HG03575 (cell line): ENCODE measurements around the gene C2CD4B.

Source experiments
- ATAC-seq: cut with Tn5 transposase; IDR thresholded peaks from one replicate; pipeline ENCODE4 v1.9.1; 2021; ENCODE audit not compliant: unreplicated experiment, insufficient number of reproducible peaks, low FRiP score; ENCODE audit errors: extremely low read depth

C2CD4B gene

GRCh38 chr15:62163397-62164013 lies 1.6 kb downstream of the C2CD4B start:
- no peak for ATAC-seq

- ATAC-seq = no peak
These were observed 11.9 kb downstream of the C2CD4B start for GRCh38 chr15:62153228-62153627.

- no peak for ATAC-seq
These were observed 14.6 kb downstream of the C2CD4B start for GRCh38 chr15:62150445-62150844.

GRCh38 chr15:62149729-62150128 lies 15.4 kb downstream of the C2CD4B start:
- no peak for ATAC-seq

- ATAC-seq = no peak
These were observed 17.5 kb downstream of the C2CD4B start for GRCh38 chr15:62147551-62147950.

- no peak for ATAC-seq
These were observed 17.9 kb downstream of the C2CD4B start for GRCh38 chr15:62147149-62147548.

- no peak for ATAC-seq
These were observed 19.9 kb downstream of the C2CD4B start for GRCh38 chr15:62145015-62145735.

GRCh38 chr15:62142736-62143135 lies 22.3 kb downstream of the C2CD4B start:
- ATAC-seq = no peak

- no peak for ATAC-seq
These were observed 23.2 kb downstream of the C2CD4B start for GRCh38 chr15:62141643-62142588.

GRCh38 chr15:62141200-62141599 lies 23.9 kb downstream of the C2CD4B start:
- ATAC-seq = no peak

- ATAC-seq = no peak
These were observed 27.0 kb downstream of the C2CD4B start for GRCh38 chr15:62138124-62138523.

GRCh38 chr15:62136911-62137865 lies 27.9 kb downstream of the C2CD4B start:
- no peak for ATAC-seq

GRCh38 chr15:62135532-62136134 lies 29.5 kb downstream of the C2CD4B start:
- ATAC-seq = no peak

- ATAC-seq = no peak
These were observed 31.9 kb downstream of the C2CD4B start for GRCh38 chr15:62133141-62133540.

GRCh38 chr15:62128916-62129315 lies 36.2 kb downstream of the C2CD4B start:
- no peak for ATAC-seq

GRCh38 chr15:62126364-62126763 lies 38.7 kb downstream of the C2CD4B start:
- no peak for ATAC-seq

- no peak for ATAC-seq
These were observed 39.3 kb downstream of the C2CD4B start for GRCh38 chr15:62125773-62126172.

- ATAC-seq = no peak
These were observed 40.1 kb downstream of the C2CD4B start for GRCh38 chr15:62124973-62125303.
